GM12873 (cell line): ENCODE data around the gene KRT76.

Experiments used
- TF ChIP-seq, protein P1 (sequence below): IDR thresholded peaks from 2 replicates; pipeline ENCODE4 v1.5.1; 2012; ENCODE audit warnings: low read depth, mild to moderate bottlenecking, moderate library complexity, low read length, control low read depth; ENCODE audit not compliant: insufficient read depth; ENCODE audit errors: missing control alignments

KRT76 gene

DNA sequence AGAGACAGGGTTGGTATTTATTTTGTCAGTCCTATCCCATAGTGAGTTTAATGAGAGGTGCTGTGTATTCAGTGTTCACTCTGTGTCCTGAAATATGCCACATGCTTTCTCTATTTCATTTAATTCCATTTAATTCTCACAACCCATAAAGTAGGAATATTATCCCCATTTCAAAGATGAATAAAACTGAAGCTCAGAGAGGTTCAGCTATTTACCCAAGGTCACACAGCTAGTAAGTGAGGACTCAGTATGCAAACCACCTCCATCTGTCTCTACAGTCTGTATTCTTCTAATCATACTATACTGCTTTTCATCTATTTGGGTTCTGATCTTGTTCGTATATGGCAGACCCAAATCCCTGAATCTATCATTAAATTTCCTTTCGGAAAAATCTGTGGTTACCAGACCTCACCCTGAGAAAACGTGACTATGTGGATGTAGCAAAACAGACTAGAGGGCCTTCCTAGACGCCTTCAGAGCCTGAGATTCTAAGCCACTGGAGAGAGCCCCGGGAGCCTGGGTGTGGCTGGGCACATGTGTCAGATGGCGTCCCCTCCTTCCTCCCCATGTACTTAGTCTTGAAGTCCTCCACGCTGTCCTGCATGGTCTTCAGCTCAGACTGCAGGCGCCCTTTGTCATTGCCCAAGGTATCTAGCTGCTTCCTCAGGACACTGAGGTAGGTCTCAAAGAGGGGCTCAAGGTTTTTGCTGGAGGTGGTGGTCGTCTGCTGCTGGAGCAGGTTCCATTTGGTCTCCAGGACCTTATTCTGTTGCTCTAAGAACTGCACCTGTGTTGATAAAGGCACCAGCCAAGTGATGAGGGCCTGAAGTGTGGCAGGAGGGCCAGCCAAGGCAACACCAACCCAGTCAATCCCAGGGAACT lies 34.3 kb upstream of the KRT76 start:
- TF ChIP-seq, protein P1, sequence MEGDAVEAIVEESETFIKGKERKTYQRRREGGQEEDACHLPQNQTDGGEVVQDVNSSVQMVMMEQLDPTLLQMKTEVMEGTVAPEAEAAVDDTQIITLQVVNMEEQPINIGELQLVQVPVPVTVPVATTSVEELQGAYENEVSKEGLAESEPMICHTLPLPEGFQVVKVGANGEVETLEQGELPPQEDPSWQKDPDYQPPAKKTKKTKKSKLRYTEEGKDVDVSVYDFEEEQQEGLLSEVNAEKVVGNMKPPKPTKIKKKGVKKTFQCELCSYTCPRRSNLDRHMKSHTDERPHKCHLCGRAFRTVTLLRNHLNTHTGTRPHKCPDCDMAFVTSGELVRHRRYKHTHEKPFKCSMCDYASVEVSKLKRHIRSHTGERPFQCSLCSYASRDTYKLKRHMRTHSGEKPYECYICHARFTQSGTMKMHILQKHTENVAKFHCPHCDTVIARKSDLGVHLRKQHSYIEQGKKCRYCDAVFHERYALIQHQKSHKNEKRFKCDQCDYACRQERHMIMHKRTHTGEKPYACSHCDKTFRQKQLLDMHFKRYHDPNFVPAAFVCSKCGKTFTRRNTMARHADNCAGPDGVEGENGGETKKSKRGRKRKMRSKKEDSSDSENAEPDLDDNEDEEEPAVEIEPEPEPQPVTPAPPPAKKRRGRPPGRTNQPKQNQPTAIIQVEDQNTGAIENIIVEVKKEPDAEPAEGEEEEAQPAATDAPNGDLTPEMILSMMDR: no peak

DNA sequence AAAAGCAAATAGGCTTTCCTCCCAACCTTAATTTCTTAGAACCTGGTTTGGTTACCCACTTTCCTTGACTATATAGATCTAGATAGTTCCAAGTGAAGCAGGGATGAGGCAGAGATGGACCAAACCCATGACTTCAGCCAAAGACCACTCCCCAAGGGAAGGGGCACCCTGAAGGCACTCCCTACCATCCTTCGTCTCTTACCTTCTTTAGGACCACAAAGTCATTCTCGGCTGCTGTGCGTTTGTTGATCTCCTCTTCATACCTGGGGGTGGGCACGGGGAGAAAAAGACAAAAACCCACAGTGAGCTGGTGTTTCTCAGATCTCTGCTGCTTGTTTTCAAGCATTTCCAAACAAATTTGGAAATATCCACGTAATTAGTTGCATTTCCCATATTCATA lies 33.4 kb upstream of the KRT76 start:
- TF ChIP-seq, protein P1: no peak

DNA sequence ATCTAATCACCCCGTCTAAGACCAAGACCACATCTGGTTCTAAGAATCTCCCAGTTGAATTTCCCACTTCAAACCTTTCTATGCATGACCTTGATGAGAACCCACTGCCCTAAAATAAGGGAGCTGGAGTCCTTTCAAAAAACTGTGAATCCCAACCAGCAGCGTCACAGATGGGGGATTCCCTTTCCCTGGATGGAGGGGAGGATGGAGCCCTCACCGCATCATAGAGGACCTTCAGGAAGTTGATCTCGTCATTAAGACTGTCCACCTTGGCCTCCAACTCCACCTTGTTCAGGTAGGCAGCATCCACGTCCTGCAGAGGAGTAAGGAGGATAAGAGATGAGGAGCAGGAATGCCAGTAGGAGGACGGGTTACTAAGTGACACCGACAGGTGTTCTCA lies 32.0 kb upstream of the KRT76 start:
- TF ChIP-seq, protein P1: no peak

DNA sequence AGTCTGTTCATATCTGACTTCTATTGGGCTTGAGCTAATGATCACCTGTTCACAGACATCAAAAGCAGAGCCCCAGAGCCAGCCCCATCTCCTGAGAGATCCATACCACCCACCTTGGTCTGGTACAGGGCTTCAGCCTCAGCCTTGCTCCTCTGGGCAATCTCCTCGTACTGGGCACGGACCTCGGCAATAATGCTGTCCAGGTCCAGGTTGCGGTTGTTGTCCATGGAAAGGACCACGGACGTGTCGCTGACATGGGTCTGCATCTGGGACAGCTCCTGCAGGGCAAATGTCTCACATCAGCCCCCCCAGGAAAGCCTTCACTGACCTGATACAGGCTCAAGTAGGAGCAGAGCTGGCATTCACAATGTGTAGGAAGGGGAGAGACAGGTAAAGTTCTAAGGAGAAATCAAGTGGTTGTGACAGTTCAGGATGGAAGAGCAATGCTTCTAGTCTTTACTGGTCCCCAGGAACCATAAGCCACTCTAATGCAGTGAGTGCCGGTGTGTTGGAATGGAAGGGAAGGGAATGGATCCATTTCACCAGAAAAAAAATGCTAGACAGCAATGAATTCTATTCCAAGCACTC lies 31.5 kb upstream of the KRT76 start:
- TF ChIP-seq, protein P1: no peak

DNA sequence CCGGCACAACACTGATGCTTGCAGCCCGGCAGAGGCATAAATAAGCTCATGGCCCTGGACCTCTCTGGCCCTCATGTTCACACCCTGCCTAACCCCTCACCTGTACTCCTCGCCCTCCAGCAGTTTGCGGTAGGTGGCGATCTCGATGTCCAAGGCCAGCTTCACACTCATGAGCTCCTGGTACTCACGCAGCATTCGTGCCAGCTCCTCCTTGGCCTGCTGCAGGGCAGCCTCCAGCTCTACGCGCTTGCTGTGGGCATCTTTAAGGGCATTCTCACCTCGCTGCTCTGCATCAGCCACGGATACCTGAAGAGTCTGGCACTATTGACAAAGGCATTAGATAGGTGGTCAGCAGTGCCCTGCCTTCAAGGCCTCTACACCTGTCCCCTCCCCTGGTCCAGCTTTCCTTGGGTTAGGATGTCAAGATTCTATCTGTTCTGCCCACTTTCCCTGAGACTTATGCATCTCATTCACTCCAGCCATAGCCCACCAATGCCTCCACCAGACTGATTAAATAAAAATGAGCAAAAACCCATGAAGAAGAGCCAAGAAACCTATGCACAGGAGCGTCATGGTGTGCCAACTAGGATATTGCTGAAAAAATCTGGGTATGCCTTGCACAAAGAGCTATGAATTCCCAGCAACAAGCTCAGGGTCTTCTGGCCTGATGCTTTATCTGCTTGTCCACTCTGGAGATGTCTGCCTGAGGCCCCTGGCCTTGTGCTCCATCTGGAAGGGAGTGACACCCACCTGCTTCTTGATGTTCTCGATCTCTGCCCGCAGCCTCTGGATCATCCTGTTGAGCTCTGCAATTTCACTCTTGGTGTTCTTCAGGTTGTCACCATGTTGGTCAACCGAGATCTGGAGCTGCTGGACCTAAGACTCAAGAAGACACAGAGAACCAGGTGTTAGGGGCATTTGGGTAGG lies 30.7 kb upstream of the KRT76 start:
- TF ChIP-seq, protein P1: no peak

DNA sequence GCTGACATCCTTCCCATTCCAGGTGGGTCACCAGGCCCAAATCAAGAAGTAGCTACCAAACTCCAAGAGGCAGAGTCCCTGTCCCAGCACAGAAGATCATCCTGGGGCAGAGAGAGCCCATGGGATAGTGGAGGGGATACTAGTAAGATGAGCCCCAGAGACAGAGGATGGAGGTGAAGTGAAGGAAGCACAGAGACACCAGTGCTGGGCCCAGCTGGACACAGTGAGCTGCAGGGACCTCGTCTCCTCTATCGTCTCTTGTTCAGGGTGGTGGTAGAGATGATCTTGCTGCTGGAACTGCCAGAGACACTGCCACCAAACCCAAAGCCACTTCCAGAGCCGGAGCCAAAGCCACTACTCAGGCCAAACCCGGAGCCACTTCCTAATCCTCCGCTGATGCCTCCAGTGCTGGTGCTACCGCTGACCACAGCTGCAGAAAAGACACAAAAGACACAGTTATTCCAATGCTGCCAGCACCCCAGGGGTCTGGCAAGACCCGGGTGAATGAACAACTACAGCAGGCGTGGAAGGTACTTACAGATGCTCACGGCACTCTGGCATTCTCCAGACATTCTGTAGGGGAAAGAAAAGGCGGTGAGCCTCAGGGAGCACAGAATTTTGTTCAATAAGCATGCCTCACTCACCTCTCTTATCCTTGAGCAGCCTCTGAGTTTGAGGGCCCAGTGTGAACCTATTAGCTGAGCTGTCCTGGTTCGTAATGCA lies 29.8 kb upstream of the KRT76 start:
- TF ChIP-seq, protein P1: no peak
